Naive B cell (primary cell): ENCODE measurements around the gene KRT16. TPM values are rescaled to one million over a fixed set of nuclear protein-coding genes. Genes with fewer than 3 reads are reported as not detected.

Source experiments
- ATAC-seq, 2 donors: fragments of 150-1000 bp; cut with Tn5 transposase; 2 replicates each; pipeline ENCODE4 v1.10.0; 2021; ENCODE audit warnings: low read depth in 2 of 2, mild to moderate bottlenecking in 2 of 2, moderate library complexity in 2 of 2
- DNase-seq: peaks from one replicate; pipeline ENCODE4 v3.0.0; 2022
- H3K27ac Mint-ChIP-seq, 6 donors: one replicate each; pipeline ENCODE4 v1.8.0; 2020 to 2022; ENCODE audit warnings: mild to moderate bottlenecking in 6 of 6, mixed read lengths in 6 of 6, moderate library complexity in 5 of 6, inconsistent platforms in 2 of 6
- H3K27me3 Mint-ChIP-seq, 3 donors: one replicate each; pipeline ENCODE4 v1.8.0; 2021 to 2022; ENCODE audit warnings: mixed read lengths in 3 of 3, mild to moderate bottlenecking in 1 of 3
- H3K36me3 Mint-ChIP-seq, 2 donors: one replicate each; pipeline ENCODE4 v1.8.0; 2020 to 2022; ENCODE audit warnings: mixed read lengths in 2 of 2, inconsistent platforms in 1 of 2, mild to moderate bottlenecking in 1 of 2
- H3K4me1 Mint-ChIP-seq, 3 donors: one replicate each; pipeline ENCODE4 v1.8.0; 2020 to 2022; ENCODE audit warnings: mixed read lengths in 3 of 3, inconsistent platforms in 1 of 3, mild to moderate bottlenecking in 1 of 3, moderate library complexity in 1 of 3
- H3K4me3 Mint-ChIP-seq, 8 donors: one replicate each; pipeline ENCODE4 v1.8.0; 2020 to 2022; ENCODE audit warnings: mild to moderate bottlenecking in 8 of 8, mixed read lengths in 8 of 8, moderate library complexity in 8 of 8, inconsistent platforms in 2 of 8
- H3K9me3 Mint-ChIP-seq, 7 donors: one replicate each; pipeline ENCODE4 v1.8.0; 2020 to 2022; ENCODE audit warnings: mixed read lengths in 7 of 7, mild to moderate bottlenecking in 5 of 7, inconsistent platforms in 2 of 7, moderate library complexity in 1 of 7
- polyA plus RNA-seq, 6 donors: library from polyadenylated mRNA; unstranded; fragments of 300-500 nt; fragmentation: Illumina TruSeq; gene quantifications; one replicate each; pipeline ENCODE4 v1.2.3, GENCODE V29; 2021; ENCODE audit warnings: low read depth in 6 of 6

Gene KRT16
- polyA plus RNA-seq, 6 donors from 2014 or later = not detected

DNA sequence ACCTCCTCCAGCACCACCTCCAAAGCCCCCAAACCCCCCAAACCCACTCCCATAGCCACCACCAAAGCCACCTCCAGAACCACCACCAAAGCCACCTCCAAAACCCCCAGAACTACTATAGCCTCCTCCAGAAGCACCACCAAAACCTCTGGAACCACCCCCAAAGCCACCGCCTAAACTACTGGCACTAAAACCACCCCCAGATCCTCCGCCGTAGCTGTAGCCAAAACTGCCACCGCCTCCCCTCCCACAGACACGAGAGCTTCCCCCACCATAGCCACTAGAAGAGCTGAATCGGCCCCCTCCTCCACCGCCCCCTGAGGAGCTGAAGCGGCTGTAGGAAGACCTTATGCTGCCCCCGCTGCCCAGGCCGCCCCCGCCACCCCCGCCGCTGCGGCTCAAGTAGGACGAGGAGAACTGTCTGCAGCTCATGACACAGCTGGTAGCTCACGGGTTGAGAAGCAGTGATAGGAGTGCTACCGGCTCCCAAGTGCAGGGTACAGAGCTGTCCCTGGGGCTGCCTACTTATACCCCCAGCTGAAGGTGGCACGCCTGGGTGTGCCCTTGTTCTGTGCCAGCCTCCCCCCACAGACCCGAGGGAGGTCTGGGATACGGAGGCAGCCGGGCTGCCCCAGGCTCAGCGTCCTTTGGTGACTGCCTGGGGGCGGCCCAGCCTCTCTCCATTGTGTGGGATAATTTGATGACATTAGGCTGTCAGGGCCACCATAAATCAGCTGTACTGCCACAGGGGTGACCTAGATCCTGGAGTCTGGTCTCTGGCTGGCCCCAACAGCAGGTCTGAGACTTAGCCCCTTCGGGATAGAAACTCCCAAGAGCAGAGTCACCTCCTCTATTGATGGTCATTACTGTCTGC lies 40.8 kb downstream of the KRT16 start, which contains the start of gene KRT9:
Gene KRT9 (minus strand): TSS at position 499 of the 874 bp plus-strand sequence. CDS start 67 bp downstream, at position 432.
- Mint-ChIP-seq H3K4me3 (peak within 1 kb of the TSS in 1 of 8 donors; percentile 25), H3K4me1 (peaks cover 7 to 10% (median 9%) of the 10 kb centered on the region in 3 donors), H3K36me3 (peaks cover 0 to 9% of the 10 kb centered on the region in 2 donors), H3K27me3 (peaks cover 24 to 60% (median 48%) of the 10 kb centered on the region in 3 donors), H3K9me3 (peaks cover 8 to 21% (median 13%) of the 10 kb centered on the region in 7 donors), H3K27ac (no peak within 1 kb of the TSS)
- DNase-seq (no peak), ATAC-seq (no peak)

DNA sequence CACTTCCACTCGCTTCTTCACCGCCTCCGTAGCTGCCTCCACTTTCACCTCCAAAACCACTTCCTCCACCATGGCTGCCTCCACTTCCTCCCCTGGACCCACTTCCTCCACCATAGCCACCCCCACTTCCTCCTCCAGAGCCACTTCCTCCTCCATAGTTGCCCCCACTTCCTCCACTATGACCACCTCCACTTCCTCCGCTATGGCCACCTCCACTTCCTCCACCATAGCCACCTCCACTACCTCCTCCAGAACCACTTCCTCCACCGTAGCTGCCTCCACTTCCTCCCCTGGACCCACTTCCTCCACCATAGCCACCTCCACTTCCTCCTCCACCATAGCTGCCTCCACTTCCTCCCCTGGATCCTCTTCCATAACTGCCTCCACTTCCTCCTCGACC lies 45.2 kb downstream of the KRT16 start:
- Mint-ChIP-seq H3K4me1 (peaks cover 7 to 12% (median 10%) of the 10 kb centered on the region in 3 donors), H3K4me3 (peak overlapping the region in 2 of 8 donors; percentile 22 to 64), H3K27ac (peak overlapping the region; percentile 50 to 97 (median 90)), H3K9me3 (peaks cover 8 to 22% (median 14%) of the 10 kb centered on the region in 7 donors), H3K27me3 (peaks cover 24 to 48% (median 36%) of the 10 kb centered on the region in 3 donors), H3K36me3 (peaks cover 0 to 9% of the 10 kb centered on the region in 2 donors)
- ATAC-seq = no peak
- DNase-seq = no peak

DNA sequence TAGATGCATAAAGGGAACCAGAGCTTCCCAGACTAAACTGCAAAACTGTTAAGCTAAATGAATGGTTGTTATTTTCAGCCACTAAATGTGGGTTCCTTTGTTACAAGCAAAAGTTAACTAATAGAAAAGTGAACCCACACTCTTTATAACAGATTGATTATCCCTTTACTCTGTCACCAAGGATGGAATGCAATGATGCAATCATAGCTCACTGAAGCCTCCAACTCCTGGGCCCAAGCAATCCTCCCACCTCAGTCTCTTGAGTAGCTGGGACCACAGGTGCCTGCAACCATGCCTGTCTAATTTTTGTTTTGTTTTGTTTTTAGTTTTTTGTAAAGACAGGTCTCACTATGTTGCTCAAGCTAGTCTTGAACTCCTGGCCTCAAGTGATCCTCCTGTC lies 47.2 kb downstream of the KRT16 start:
- Mint-ChIP-seq H3K36me3 (peaks cover 0 to 9% of the 10 kb centered on the region in 2 donors), H3K9me3 (peaks cover 8 to 22% (median 14%) of the 10 kb centered on the region in 7 donors), H3K4me3 (no peak overlapping the region), H3K4me1 (peaks cover 7 to 12% (median 10%) of the 10 kb centered on the region in 3 donors), H3K27me3 (peaks cover 27 to 36% (median 34%) of the 10 kb centered on the region in 3 donors), H3K27ac (no peak overlapping the region)
- DNase-seq (no peak), ATAC-seq (no peak)

DNA sequence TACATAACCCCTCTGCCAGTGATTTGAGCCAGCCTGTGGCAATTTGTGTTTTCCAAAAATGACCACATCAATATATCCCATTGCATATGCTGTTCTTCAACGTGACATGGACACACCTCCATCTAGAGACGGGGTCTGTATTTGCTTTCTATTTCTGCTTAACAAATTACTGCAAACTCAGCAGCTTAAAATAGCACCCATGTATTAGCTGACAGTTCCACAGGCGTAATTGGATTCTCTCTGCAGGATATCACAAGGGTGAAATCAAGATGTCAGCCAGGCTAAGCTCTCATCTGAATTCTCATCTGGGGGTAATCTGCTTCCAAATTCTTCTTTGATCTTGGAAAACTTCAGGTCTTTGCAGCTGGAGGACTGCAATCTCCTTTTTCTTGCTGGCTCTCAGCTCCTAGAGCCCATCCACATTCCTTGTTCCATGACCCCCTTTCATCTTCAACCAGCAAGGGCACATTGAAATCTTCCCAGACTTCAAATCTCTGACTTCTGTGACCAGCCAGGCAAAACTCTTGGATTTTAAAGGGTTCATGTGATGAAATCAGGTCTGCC lies 48.9 kb downstream of the KRT16 start:
- H3K27ac Mint-ChIP-seq = no peak overlapping the region
- no peak overlapping the region for H3K4me3 Mint-ChIP-seq
- H3K27me3 Mint-ChIP-seq = peaks cover 30 to 45% (median 33%) of the 10 kb centered on the region in 3 donors
- peaks cover 0 to 9% of the 10 kb centered on the region in 2 donors for H3K36me3 Mint-ChIP-seq
- H3K4me1 Mint-ChIP-seq = peaks cover 7 to 12% (median 10%) of the 10 kb centered on the region in 3 donors
- H3K9me3 Mint-ChIP-seq = peaks cover 8 to 20% (median 14%) of the 10 kb centered on the region in 7 donors
- no peak for ATAC-seq
- no peak for DNase-seq

DNA sequence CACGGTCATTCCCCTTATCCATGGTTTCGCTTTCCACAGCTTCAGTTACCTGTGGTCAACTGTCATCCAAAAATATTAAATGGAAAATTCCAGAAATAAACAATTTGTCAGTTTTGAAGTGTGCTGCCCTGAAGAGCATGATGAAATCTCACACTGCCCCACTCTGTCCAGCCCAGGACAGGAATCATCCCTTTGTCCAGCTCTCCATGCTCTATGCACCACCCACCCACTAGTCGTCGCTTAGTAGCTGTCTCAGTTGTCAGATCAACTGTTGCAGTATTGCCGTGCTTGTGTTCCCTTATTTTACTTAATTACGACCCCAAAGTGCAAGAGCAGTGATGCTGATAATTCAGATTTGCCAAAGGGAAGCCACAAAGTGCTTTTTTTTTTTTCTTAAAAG lies 51.0 kb downstream of the KRT16 start:
- Mint-ChIP-seq H3K27me3 (peaks cover 42 to 66% (median 51%) of the 10 kb centered on the region in 3 donors), H3K4me1 (peaks cover 0 to 3% (median 0%) of the 10 kb centered on the region in 3 donors), H3K4me3 (no peak overlapping the region), H3K36me3 (no peaks in the 10 kb centered on the region), H3K27ac (no peak overlapping the region), H3K9me3 (peaks cover 0 to 2% (median 0%) of the 10 kb centered on the region in 7 donors)
- no peak for DNase-seq
- ATAC-seq = no peak

Other genes with a start within 250 kb of the KRT16 start
- gene KRT33B, start 243.0 kb downstream of the KRT16 start, polyA plus RNA-seq = not detected
- gene KRT34, start 230.5 kb downstream of the KRT16 start, polyA plus RNA-seq = not detected
- not detected for gene KRT31, start 215.2 kb downstream of the KRT16 start, polyA plus RNA-seq
- not detected for gene KRT37, start 188.2 kb downstream of the KRT16 start, polyA plus RNA-seq
- not detected for gene KRT38, start 171.8 kb downstream of the KRT16 start, polyA plus RNA-seq
- not detected for gene KRT32, start 145.4 kb downstream of the KRT16 start, polyA plus RNA-seq
- not detected for gene KRT35, start 131.6 kb downstream of the KRT16 start, polyA plus RNA-seq
- gene KRT36, start 122.9 kb downstream of the KRT16 start, polyA plus RNA-seq = not detected
- not detected for gene KRT13, start 107.2 kb downstream of the KRT16 start, polyA plus RNA-seq
- gene KRT15, start 93.9 kb downstream of the KRT16 start, polyA plus RNA-seq = not detected
- not detected for gene KRT19, start 84.5 kb downstream of the KRT16 start, polyA plus RNA-seq
- not detected for gene KRT9, start 40.7 kb downstream of the KRT16 start, polyA plus RNA-seq
- gene KRT14, start 25.9 kb downstream of the KRT16 start, polyA plus RNA-seq = not detected
- not detected for gene KRT17, start 11.8 kb upstream of the KRT16 start, polyA plus RNA-seq
- gene EIF1, start 76.1 kb upstream of the KRT16 start, polyA plus RNA-seq = 1,000 to 10,000 TPM; 1,122 to 1,685 (median 1,504) TPM
- gene GAST, start 99.6 kb upstream of the KRT16 start, polyA plus RNA-seq = not detected
- gene HAP1, start 121.9 kb upstream of the KRT16 start, polyA plus RNA-seq = not detected
- 100 to 1,000 TPM in 2 of 6 donors, 10 to 100 TPM in 4; 32.9 to 123 (median 51.0) TPM for gene JUP, start 173.9 kb upstream of the KRT16 start, polyA plus RNA-seq
- 1 to 10 TPM in 2 of 6 donors, under 1 TPM in 4; 0.39 to 2.9 (median 0.87) TPM for gene P3H4, start 199.2 kb upstream of the KRT16 start, polyA plus RNA-seq
- not detected for gene FKBP10, start 200.2 kb upstream of the KRT16 start, polyA plus RNA-seq
- gene NT5C3B, start 223.5 kb upstream of the KRT16 start, polyA plus RNA-seq = 10 to 100 TPM; 28.9 to 49.8 (median 37.8) TPM
- gene KLHL10, start 225.1 kb upstream of the KRT16 start, polyA plus RNA-seq = not detected